HG03521 (cell line): ENCODE measurements around the gene CFAP97.
"Not testable (repeated sequence)": the region's sequence is repeated elsewhere in the genome, so short reads cannot be mapped to it uniquely, and the experiment has no call there.

Experiments
- ATAC-seq: cut with Tn5 transposase; IDR thresholded peaks from one replicate; pipeline ENCODE4 v1.9.1; 2021; ENCODE audit warnings: mild to moderate bottlenecking, moderate library complexity; ENCODE audit not compliant: unreplicated experiment

CFAP97 gene

DNA sequence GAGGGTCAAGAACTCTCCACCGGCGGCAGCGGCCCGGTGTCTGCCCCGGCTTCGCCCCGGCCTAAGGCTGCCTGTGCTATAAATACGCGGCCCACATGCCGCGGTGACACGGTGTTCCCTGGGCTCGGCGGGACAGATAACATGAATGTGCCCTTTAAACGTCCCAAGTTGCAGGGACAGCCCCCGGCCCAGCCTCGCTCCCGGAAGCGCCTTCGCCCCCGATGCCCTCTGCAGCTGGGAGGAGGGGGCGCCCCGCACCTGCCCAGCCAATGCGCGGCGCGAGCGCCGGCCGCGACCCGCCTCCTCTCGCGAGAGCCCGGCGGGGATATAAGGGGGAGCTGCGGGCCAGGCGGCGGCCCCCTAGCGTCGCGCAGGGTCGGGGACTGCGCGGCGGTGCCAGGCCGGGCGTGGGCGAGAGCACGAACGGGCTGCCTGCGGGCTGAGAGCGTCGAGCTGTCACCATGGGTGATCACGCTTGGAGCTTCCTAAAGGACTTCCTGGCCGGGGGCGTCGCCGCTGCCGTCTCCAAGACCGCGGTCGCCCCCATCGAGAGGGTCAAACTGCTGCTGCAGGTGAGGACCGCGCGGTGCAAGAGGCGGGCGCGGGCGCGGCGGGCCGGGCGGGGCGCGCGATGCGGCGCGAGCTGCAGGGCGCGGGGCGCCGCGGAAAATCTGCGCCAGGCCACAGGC lies 60.7 kb downstream of the CFAP97 start, which contains the start of gene SLC25A4:
SLC25A4 (plus strand) TSS at position 355 of the 689 bp plus-strand sequence; CDS start at position 462, 107 bp downstream.
- peak; percentile 96 for ATAC-seq

DNA sequence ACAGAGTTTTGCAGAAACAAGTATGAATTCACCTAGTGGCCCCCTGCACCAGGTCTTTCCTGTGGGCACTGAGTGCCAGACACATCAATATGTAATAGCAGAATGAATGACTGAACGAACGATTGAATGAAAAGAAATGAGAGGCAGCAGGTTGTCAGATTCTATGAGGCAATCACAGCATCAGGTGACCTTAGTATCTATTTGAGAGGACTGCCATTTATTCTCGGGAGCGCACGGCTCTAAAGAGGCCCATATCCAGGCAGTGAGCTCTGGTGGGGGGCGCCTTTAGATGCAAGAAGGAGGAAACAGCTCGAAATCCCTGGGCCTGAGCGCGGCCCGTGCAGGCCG lies 61.3 kb downstream of the CFAP97 start:
- peak; percentile 13 for ATAC-seq

DNA sequence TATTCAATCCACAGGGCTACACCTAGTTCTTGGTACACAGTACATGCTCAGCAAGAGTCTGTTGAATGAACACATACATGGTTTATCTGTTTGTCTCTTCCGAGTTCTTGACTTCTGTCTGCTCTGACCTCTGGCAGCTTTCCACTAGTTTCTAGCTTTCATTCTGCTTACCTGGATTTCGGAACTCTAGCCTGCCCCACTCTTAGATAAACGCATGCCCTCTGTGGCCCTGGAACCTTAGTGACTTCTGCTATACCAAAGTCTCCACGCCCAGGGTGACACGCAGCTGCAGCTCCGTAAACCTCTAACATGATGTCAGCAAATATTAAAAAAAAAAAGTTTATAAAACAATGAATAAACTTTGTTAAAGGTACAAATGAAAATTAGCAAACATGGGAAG lies 62.0 kb downstream of the CFAP97 start:
- no peak for ATAC-seq

DNA sequence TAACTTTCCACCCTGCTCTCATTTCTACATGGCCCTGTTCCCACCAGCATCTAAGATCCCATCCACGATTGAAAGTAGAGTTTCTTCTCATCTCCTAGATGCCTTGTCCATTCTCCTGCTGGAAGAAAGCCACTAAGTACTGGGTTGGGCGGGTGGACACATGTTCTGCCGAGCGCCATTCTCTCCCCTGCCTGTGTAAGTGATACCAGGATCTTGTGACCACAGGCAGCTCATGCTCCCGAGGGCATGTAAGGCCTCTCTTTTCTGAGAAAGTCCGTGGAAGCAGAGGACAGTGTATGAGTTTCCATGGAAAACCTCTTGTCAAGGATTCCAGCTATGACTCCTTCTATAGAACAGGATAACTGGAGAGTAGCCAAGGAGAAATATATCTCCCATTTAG lies 64.1 kb downstream of the CFAP97 start:
- no peak for ATAC-seq

DNA sequence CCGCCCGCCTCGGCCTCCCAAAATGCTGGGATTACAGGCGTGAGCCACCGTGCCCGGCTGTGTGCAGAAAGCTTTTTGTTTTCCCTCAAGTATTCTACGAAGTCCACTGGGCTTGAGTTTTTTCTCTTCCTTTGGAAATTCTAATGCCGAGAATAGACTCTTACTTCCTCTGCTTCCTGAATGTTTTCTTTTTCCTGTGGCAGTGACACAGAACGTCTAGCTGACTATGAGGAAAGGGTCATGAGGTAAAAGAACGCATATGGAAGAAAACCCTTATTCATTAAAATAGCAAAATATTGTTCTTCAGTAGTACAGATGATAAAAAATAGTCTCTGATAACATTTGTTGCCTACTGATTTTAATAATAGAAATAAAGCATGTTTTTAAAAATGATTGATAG lies 65.6 kb downstream of the CFAP97 start:
- ATAC-seq, result no peak

DNA sequence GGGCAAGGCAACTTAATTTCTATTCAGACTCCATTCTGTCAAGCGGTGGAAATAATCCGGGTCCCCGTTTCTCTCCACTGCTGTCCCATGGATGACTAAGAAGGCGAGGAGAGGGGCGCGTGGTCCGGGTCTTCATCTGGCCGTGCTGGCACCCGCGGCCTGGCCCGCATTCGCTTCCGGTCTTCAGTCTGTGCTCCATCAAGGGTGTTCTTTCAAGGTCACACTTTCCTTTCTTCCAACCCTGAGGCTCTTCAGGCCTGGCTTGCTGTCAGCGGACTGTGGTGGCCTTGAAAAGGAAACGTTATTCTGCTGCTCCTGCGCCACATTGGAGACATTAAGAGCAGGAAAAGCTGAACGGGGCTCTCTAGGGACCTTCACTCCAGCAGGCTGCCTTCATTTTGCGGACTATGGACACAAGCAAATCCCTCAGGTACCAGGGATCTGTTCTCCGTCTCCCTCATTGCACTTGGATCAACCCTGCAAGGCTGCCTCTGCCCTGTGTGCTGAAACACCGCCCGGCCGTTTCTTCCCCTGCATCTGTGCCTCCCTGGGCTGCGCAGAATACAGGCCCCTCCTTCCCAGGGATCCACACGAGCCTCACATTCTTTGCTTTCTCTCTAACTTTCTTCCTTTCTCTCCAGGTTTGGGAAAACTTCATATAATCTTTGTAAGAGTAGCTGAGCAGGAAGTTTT lies 66.4 kb downstream of the CFAP97 start:
- ATAC-seq, result no peak

DNA sequence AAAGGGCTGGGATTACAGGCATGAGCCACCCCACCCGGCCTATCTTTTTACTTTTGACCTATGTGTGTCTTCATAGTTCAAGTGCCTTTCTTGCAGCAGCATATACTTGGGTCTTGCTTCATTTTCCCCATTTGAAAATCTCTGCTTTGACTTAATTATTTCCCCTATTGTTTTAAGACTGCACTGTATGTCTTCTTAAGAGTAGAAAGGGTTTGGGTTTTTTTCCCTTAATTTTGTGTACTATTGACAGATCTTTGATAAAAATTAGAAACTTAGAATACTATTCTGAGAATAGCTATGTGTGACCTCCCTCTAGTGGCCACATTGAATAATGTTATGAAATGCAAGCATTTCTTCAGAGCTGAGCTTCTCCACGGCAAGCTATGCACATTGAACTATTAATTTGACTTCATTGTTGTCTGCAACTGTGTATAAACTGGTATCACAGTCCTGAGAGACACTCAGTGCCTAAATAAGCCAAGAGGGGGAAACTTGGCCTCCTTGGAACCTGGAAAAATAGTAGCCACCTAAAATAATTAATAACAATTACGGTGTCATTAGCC lies 69.4 kb downstream of the CFAP97 start:
- ATAC-seq, result peak; percentile 66

DNA sequence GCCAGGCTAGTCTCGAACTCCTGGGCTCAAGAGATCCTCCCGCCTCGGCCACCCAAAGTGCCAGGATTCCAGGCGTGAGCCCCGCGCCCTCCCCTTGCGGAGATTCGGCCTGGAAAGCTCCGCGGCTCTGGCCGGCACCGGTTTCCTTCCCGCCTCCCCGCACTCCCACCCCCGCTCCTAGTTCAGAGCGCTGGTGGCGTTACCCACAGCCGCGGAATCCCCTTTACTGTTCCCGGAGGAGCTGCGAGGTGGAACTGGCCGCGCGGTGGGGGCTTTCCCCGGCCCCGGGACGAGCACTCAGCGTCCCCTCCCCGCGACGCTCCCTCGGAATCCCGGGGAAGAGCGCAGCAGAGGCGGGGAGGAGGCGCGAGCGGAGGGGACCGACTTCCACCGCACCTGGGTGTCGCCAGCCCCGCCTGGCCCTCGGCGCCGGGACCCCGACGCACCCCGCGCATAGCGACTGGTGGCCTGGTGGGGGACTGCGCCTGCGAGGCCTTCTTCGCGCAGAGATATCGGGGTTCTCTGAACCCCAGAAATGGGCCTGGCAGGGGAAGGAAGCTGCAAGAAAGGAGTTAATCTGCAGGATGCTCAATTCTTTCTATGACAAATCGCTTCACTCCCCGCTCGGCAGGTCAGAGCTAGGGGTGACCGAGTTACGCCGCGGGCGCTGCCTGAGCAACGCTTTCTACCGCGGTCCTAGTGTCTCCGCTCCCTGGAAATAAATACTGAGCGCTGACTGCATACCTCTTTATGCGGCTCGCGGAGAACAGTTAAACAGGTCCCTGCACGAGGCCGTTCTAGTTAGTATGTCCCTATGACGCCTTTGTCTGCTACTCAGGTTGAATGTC lies 75.3 kb downstream of the CFAP97 start:
- no peak for ATAC-seq

DNA sequence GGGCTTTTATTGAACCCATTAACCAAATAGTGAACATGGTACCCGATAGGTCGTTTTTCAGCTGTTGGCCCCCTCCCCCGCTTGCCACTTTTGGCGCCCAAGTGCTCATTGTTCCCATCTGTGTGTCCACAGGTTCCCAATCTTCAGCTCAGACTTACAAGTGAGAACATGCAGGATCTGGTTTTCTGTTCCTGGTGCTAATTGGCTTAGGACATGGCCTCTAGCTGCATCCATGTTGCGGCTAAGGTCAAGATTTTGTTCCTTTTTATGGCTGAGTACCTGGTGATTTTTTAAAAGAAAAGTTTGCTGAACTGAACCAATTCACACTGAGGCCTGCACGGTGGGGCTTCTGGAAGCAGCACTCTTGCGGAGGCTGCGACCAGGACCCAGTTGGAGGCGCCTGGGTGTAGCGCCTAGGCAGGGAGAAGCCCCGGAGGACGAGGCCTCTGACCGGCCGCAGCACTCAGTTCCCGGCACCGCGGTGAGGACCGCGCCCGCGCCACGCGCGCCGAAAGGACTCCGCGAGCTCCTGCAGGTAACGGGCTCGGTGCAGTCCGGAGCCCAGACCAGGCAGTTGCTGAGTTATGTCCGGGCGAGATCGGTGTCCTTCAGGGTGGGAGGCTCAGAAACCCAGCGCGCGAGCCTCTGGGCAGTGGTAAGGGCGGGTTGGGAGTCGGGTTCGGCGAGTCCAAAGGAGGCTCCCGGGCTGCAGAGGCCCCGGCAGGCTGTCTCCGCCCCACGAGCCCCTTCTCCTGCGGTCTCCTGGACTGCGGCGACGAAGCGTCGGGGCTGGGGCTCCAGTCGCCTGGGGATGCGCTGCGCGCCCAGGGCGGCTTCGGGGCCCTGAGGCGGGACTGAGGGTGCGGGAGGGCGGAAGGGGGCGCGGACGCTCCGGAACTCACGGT lies 76.5 kb downstream of the CFAP97 start:
- no peak for ATAC-seq

DNA sequence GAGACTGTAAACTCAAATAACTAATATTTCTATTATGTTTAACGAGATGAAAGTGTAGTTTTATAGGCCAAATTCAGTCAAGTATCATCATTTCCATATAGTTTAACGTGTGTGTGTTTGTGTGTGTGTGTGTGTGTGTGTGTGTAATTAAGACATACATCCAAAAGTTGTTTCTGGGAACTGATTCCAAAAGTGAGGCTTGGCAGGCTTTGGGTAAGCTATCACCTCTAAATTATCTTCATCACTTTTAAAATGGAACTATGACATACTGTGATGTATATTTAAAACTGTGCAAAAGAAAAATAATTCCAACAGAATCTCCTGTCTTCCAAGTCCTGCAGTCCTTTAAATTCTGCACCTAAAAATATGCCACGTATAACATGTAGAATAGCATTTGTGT lies 79.8 kb downstream of the CFAP97 start:
- no peak for ATAC-seq

DNA sequence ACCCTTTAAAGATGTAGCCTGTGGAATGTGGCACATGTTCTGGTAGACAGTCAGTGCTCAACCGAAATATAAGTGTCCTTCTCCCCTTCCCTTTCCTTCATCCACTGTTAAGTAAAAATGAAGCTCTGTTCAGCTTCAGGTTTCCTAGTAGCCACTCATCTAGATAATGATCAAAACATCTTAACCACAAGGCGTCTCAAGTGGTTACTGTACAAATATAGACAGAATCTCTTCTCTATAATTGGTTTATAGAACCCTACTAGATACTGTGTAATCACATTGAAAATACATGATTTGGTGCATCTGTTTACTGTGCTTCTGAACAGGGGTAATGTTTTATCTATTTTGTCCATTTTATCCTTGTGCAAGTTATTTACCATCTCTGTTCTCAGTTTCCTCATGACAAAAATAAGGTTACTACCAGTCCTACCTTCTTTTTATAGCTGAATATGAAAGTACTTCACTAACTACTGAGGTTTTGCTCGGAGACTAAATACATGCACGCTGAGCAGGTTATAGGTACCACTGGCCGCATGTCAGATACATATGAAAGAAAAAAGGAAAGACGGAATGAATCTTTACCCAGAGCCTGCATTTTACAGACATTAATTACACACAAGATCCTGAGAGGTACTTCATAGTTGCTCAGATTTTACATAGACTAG lies 81.0 kb downstream of the CFAP97 start:
- peak; percentile 58 for ATAC-seq

DNA sequence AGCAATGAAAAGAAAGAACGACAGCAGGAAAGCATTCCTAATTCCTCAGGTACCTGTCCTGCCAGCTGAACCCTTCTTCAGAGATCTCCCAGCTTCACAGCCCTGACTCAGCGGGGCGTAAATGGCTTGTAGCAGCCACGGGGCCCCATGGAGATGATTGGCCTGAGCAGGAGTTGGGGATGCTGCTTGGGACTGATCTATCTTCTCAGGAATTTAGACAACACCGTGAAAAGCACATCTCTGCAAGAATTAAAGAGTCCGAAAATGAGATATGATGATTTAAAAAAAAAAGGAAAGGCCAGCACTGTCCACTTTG lies 83.2 kb downstream of the CFAP97 start:
- no peak for ATAC-seq

DNA sequence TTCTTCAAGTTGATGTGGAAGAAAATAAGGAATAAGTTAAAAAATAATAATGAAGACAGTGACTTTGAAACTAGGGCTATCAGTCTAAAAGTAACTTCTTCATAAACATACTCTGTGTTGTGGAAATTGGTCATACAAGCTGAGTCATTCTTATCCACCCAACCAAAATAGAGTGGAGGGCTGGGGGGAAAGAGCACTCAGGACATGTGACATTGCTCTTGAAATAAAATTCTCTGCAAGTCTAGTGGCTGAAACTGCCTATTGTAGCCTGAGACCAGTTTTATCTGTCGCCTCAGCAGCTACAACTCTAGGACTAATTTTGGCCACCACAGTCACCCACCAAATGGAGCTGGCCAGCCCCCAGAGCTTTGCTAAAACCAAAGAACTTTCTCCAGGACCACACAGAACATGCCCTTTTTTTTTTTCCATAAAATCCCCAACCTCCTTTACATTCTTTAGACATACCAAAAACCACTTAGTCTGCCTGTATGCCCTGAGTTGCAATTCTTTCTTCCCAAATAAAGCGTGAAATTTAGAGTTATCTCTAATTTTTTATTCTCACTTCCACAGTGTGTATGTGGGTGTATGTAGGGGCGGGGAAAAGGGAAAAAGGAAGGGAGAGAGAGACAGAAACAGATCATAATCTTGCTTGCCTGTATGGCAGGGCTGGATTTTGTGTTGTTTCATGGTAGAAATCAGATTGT lies 83.7 kb downstream of the CFAP97 start:
- ATAC-seq, result no peak

DNA sequence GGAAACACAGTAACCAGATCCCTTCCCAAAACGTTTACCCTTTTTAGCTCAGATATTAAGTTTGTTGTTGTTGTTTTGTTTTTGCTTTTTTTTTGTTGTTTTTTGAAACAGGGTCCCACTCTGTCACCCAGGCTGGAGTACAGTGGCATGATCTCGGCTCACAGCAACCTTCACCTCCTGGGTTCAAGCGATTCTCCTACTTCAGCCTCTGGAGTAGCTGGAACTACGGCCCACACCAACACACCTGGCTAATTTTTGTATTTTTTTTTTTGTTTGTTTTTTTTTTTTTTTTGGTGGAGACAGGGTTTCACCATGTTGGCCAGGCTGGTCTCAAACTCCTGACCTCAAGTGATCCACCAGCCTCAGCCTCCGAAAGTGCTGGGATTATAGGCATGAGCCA lies 84.3 kb downstream of the CFAP97 start:
- ATAC-seq, result not testable (repeated sequence)

DNA sequence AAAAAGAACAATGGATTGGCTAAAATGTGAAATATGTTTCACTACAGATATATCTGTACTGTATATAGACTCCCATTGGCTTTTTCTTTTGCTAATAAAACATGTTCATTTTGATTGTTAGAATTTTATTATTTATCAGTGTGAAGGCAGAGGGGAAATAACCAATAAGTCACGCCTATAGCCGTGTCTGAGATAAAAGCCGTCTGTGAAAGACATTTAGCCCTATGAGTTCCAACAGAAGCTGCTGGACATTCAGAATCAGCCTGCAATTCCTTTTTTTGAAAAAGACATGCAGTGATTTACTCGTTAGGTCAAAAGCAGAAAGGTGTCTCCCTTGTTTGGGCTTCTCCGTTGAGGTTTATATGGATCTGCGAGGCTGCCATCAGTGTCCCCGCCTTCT lies 84.9 kb downstream of the CFAP97 start:
- ATAC-seq, result no peak

DNA sequence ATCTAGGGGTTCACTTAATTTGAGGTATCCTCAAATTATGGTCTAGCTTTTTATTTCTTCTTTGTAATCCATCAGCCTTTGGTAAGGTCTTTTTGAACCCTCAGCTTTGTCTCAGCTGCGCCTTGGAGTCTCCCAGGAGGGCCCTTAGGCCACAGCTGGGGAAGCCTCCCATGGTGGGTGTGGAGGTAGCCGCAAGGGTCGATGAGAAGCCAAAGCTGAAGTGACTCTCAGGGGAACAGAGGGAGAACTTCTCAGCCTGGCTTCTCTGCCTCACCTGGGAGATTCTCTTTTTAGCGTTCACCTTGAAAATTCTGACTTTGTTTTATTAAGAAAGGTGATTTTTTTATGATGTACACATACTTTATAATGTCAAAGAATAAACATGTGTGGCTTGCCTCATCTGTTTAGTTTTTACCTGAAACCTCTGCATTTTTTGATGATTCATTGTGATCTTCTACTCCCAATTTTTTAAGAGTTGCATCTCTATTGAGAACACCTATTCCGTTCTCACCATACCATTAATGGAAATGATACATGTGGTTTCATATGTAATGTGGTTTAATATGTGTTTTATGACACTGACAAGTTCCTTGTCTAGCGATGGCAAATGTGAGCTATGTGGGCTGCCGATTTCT lies 86.4 kb downstream of the CFAP97 start:
- no peak for ATAC-seq

DNA sequence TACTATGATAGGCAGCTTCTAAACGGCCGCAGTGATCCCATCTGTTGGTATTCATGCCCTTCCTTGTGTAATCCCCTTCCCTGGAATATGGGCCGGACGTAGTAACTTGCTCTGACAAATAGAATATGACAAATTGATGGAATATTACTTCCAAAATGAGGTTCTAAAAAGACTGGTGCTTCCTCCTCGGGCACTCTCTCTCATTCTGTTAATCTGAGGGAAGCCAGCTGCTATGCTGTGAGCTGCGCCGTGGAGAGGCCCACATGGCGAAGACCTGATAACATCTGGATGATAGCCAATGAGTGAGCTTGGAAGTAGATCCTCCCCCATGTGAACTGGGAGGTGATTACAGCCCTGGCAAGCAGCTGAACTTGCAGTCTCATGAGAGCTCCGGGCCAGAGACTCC lies 88.0 kb downstream of the CFAP97 start:
- no peak for ATAC-seq

DNA sequence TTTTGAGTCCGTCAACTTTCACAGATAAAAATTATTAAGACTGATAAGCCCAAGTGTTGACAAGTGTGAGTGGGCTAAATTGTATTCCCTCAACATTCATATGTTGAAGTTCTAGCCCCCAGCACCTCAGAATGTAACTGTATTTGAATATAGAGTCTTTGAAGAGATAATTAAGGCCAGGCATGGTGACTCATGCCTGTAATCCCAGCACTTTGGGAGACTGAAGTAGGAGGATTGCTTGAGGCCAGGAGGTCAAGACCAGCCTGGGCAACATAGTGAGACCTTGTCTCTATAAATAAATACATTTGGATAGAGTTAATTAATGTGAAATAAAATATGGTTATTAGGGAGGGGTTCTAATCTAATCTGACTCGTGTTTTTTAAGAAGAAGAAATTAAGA lies 90.5 kb downstream of the CFAP97 start:
- no peak for ATAC-seq

DNA sequence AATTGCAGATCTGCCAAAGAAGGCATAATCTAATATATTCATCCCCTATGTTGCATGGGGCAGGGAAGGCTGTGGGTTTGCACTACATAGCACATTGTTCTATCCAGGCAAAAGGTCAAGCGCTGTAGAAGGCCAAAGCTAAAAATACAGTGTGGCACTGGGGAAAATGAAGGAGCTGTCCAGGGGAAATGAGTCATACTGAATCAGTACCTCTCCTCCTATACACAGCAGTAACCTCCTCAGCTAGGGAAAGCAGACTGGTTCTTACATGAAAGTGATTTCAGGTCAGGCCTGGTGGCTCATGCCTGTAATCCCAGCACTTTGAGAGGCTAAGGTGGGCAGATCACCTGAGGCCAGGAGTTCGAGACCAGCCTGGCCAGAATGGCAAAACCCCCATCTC lies 91.7 kb downstream of the CFAP97 start:
- no peak for ATAC-seq
